ENCODE measurements around the gene SUFU.

SUFU gene

DNA sequence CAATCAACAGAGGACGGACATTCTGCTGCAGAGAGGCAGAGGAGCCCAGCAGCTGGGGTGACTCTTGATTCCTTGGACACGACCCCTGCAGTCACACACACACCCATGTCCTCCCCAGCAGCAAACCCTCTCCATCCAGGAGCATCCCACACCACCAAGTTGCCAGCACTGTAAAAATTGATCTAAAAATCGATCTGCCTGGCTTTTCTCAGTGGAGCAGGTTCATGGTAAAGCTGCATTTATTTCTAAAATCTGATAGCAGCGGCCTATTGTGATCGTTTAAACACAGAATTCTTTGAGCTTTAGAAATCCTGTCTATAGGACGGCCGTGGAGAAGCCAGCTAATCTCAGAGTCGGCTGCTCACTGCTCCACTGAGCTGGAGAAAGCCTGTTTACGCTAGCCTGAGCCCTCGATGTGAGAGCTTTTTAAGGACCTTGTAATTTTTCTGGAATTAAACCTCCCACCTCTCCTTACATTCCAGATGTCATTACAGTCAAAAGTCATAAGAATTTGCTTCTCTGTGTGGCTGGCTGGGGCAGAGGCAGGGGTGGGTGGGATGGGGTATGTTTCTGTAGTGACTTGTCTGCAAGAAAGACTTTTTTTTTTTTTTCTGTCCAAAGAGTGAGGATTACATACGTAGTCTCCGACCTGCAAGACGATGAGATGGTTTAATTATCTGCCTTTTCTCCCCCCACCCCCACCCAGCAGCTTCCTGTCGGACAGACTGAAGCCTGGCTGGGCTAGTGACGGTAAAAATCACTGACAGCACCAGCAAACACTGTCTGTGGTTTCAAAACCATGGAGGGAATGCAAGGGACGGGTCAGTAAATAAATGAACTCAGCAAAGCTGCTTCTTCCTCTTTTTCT lies 172.1 kb downstream of the SUFU start:
- no peak for DNase-seq

DNA sequence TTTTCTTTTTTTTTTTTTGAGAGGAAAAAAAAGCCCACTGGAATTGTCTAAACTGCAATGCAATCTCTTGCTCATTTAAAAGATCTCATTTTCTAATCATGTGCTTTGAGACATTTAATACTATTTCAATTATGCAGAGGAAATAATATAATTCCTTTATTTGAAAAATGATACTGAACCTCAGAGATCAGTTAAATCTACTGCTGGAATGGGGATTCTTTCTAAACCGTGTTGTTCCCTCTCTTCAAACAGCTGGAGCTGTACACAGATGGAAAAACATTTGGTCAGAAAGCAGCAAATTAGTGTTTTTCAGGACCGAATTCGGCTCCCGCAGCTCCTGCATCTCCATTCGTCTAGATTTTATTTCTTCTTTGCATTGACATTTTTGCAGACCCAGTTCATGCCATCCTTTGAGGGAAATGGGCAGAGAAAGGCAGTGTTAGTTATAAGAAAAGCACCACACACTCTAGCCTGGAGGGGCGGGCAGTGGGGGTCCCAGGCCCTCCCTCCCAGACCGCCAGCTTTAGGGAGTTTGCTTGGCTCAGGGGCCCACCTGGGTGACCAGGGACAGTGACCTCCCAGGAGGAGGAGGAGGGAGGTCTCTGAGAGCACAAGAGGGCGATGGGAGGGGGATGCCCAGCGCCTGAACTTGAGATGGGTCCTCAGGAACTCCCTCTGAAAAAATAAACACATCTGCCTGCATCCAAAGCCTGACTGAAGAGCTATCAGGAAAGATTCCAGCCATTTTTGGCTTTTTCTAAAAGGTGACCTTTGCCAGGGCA lies 173.0 kb downstream of the SUFU start:
- DNase-seq = no peak

DNA sequence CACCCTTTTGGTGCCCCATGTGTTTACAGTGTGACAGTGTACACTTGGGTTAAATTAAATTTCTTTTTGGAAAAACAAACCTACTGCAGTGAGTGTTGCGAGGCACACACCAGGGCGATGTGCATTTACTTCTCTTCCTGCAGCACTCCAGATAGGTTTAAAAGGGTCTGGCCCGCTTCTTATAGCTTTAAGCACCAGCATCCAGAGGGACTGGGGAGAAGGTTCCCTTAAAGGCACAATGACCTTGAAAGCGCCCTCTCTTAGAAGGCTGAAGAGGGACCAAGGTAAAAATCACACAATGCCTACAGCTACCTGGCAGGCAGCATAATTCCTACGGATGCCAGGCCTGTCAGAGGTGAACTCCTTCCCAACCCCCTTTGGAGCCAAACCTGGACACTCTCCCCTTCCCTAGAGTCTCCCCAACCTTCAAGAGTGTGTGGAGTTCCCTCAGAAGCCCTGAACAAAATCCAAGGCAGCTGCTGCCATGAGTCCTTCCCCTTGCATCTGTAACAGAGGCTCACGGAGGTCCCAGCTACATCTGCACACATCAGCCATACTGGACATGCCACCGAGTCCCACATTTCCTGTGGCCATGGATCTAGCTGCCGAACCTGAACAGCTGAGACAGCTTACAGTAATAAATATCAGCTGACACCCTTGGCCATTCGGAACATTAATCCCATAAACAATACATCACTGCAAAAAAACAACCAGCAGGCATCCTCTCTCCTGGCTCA lies 173.7 kb downstream of the SUFU start:
- DNase-seq = no peak

DNA sequence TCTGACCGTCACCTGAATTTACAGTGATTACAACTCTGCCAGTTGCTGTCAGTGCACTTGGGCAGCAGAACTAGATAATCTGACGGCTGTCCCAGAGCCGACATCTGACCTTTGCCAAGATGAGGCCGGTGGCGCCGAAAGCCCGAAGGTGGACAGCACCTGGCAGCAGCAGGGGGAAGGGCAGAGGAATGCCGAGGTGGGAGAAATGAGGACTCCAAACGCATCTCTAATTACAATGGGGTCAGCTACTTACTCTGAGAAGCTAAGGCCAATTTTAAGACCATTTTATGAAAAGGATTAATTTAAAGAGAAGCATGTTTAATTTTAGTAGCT lies 174.3 kb downstream of the SUFU start:
- DNase-seq = no peak

DNA sequence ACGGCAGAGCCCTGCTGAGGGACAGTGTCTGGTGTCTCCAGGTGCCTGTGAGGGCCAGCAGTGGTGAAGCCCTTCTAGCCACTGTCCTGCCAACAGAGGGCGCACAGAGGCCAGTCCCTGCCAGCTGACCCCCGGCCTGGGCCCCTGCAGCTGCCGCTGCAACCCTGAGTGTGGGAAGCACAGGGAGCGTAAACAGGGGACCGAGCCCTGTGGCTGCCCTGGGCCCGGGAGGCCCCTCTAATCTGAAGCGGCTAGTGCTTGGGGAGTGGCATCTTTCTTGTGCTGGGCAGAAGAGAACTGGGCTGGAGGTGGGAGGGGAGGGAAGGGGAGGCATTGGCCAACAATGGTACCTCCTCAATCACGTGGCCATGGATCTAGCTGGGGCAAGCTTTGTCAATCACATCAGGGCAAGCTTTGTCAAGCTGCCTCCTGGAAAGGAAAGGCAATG lies 175.1 kb downstream of the SUFU start:
- peak; percentile 24 for DNase-seq

DNA sequence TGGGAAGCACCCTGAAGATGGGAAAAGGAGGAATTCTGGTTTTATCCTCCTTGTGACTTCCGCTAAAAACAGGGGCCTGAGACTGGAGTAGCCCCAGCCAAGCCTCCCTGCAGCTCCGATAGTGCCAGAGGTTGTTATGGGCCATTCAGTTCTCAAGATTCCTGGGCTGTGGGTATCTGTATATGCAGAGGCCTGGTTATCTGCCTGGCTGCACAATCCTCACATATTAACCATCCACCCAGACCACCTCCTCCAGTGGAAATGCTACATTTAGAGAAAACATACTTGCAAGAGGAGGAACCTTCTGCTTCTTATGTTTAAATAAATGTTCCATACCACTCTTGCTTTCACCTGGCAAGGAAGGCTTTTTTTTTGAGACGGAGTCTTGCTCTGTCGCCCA lies 175.8 kb downstream of the SUFU start:
- no peak for DNase-seq

DNA sequence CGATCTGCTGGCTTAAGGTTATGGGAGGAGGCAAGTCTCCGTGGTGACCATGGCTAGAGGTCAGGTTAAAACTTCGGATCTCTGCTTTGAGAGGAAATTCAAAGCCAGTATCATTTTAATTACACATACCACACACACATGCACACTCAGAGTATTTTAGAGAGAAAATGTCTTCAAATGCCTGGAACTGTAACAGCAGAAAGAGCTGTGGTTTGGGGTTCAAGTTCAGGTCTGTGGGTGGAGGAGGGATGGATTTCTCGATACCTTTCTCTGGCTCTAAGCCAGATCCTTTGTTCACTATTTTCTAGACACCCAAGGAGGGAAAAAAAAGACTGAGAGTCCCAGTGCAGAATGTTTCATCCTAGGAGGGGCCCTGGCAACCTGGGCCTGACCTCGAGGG lies 177.9 kb downstream of the SUFU start:
- DNase-seq = no peak

DNA sequence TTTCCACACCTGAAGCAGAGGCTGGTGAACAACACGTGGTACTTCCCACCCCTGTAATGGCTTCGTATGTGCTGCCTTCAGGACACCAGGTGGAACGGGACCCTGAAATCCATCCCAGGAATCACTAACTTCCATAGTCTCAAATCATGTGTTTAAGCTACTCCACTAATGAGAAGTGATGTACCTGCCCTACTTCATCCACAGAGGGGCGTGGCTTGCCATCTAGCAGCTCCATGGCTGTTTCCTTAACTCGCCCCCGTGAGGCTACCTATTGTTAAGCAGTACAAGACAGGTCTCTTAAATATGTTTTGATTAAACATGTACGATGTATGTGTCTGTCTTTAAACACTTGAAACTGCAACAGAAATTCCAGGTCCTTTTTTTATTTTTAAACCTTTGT lies 178.6 kb downstream of the SUFU start:
- DNase-seq = no peak

DNA sequence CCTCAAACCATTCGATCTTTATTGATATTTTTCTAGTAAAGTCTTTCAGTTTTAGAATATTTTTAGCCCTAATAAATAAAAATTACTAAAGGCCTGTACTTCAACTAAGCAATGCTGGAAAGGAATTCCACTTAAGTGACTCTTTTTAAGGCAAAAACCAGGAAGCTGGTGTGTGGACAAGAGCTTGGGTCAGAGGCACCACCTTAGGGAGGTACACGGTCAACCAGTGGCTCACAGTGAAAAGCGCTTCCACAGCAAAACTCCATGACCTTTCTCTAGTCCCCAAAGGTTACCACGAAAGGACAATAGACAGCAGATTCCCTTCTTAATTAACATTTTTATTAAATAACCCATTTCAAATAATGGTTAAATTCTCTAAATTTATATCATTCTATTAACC lies 179.2 kb downstream of the SUFU start:
- DNase-seq = no peak
